ENCODE data around the gene RAP1A.

The RAP1A gene

DNA sequence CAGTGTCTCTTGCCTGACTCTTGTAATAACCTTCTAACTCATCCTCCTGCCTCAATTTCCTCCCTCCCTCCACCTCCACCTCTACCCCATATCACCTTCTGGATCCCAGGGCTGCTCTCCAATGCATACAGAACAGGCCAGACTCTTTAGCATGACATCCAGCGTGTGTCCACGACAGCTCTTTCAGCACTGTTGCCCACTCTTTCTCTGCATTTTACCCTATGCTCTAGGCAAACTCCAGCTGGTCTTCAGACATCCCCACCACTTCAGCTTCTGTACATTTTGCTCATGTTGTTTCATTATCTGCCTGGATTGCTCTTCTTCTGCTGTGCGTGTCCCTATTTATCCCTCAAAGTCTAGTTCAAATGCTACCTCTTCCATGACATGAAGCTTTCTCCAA, 114.8 kb downstream of the RAP1A start:
- CTCF ChIA-PET = interaction anchor here (1.0 kb wide), 1 partner anchor 13 kb away, joined by 3 read pairs; no protein-coding TSS in a partner anchor
- no peak for DNase-seq (ENCODE audit: extremely low spot score)
- TF ChIP-seq SUZ12 (IDR thresholded peaks at IDR 0.05) (no peak), FOXK2 (IDR thresholded peaks at IDR 0.05) (no peak), LEF1 (IDR thresholded peaks at IDR 0.05; ENCODE audit: borderline replicate concordance) (no peak), ARNT (IDR thresholded peaks at IDR 0.05) (no peak), HDGF (IDR thresholded peaks at IDR 0.05; ENCODE audit: borderline replicate concordance) (no peak), L3MBTL2 (conservative IDR thresholded peaks at IDR 0.05) (no peak), ELF4 (IDR thresholded peaks at IDR 0.05) (no peak)
- TF ChIP-seq, protein P1, sequence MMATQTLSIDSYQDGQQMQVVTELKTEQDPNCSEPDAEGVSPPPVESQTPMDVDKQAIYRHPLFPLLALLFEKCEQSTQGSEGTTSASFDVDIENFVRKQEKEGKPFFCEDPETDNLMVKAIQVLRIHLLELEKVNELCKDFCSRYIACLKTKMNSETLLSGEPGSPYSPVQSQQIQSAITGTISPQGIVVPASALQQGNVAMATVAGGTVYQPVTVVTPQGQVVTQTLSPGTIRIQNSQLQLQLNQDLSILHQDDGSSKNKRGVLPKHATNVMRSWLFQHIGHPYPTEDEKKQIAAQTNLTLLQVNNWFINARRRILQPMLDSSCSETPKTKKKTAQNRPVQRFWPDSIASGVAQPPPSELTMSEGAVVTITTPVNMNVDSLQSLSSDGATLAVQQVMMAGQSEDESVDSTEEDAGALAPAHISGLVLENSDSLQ (IDR thresholded peaks at IDR 0.05) = no peak
- POLR2A ChIA-PET = interaction anchor here (0.9 kb wide), 1 partner anchor 34 kb away, joined by 3 read pairs; no protein-coding TSS in a partner anchor

DNA sequence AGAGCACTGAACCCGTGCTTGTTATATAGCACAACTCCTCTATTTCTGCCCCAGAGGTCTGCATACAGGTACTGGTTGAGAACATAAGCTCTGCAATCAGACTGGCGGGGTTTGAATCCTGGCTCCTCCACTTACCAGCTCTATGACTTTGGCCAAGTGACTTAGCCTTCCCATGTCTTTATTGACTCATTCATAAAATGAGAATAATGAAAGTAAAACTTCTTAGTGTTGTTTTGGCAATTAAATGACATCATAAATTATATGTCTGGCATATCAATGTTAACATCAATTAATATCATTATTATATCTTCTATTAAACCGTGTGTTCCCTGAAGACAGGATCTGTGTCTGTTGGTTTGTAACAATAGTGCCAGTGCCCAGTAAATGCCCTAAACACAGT, 115.3 kb downstream of the RAP1A start:
- ChIA-PET CTCF (interaction anchor here (1.0 kb wide), 1 partner anchor 12 kb away, joined by 3 read pairs; no protein-coding TSS in a partner anchor), POLR2A (interaction anchor here (0.9 kb wide), 1 partner anchor 33 kb away, joined by 3 read pairs; no protein-coding TSS in a partner anchor)
- DNase-seq (ENCODE audit: extremely low spot score) = no peak
- no peak for TF ChIP-seq HDGF (IDR thresholded peaks at IDR 0.05; ENCODE audit: borderline replicate concordance)
- no peak for TF ChIP-seq CTBP1 (IDR thresholded peaks at IDR 0.05; ENCODE audit: borderline replicate concordance)
- TF ChIP-seq, protein P1 (IDR thresholded peaks at IDR 0.05) = 0 out of 2 replicates have a peak, but pooled peaks have one; percentile 25
- no peak for TF ChIP-seq SUZ12 (IDR thresholded peaks at IDR 0.05)

DNA sequence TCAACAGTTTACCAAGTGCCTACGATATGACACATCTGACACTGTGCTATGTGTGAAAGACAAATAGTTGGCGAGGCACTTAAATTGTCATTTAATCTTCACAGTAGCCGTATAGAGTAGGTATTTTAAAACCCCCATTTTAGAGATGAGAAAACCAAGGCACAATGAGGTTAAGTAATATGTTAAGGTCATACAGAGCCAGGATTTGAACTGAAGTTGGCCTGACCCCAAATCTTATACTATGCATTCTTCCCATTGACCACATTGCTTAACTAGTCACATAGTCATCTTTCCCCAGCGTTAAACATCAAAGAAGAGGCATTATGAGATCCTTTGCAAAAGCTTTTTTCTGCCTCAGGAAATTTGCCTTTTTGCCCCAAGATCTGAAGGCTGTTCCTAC, 115.7 kb downstream of the RAP1A start:
- ChIA-PET POLR2A (interaction anchor here (0.9 to 2.1 kb wide), 2 partner anchors 20 to 33 kb away, joined by 3 to 7 read pairs; partner anchors contain the start of gene DDX20), CTCF (interaction anchor here (1.9 kb wide), 1 partner anchor 12 kb away, joined by 8 read pairs; no protein-coding TSS in a partner anchor)
- no peak for DNase-seq (ENCODE audit: extremely low spot score)
- TF ChIP-seq NFRKB (IDR thresholded peaks at IDR 0.05) = no peak
- TF ChIP-seq, protein P1 (IDR thresholded peaks at IDR 0.05) = no peak
- TF ChIP-seq FOXK2 (IDR thresholded peaks at IDR 0.05) = no peak
- no peak for TF ChIP-seq CTBP1 (IDR thresholded peaks at IDR 0.05; ENCODE audit: borderline replicate concordance)
- TF ChIP-seq FOXA1 (IDR thresholded peaks at IDR 0.05) = no peak
- TF ChIP-seq ARNT (IDR thresholded peaks at IDR 0.05) = no peak
- TF ChIP-seq SUZ12 (IDR thresholded peaks at IDR 0.05) = no peak
- TF ChIP-seq LEF1 (IDR thresholded peaks at IDR 0.05; ENCODE audit: borderline replicate concordance) = no peak
- TF ChIP-seq BHLHE40 (IDR thresholded peaks at IDR 0.05; ENCODE audit: borderline replicate concordance) = no peak
- no peak for TF ChIP-seq ELF4 (IDR thresholded peaks at IDR 0.05)
- TF ChIP-seq ZNF384 (IDR thresholded peaks at IDR 0.05) = no peak
- TF ChIP-seq FOXM1 (IDR thresholded peaks at IDR 0.05; ENCODE audit: borderline replicate concordance) = no peak
- TF ChIP-seq L3MBTL2 (conservative IDR thresholded peaks at IDR 0.05) = no peak
- TF ChIP-seq HDGF (IDR thresholded peaks at IDR 0.05; ENCODE audit: borderline replicate concordance) = no peak
- TF ChIP-seq TARDBP (IDR thresholded peaks at IDR 0.05) = no peak
- no peak for TF ChIP-seq SP1 (IDR thresholded peaks at IDR 0.05)

GRCh38 chr1:111735858-111736544, 116.4 kb downstream of the RAP1A start:
- ChIA-PET POLR2A (interaction anchor here (0.6 to 2.1 kb wide), 4 partner anchors 8 to 367 kb away, joined by 3 to 7 read pairs (median 3); partner anchors contain the start of gene DDX20), CTCF (interaction anchor here (0.6 to 1.9 kb wide), 5 partner anchors 12 to 1208 kb away, joined by 3 to 8 read pairs (median 3); no protein-coding TSS in a partner anchor)
- TF ChIP-seq NFRKB (IDR thresholded peaks at IDR 0.05) (no peak), SUZ12 (IDR thresholded peaks at IDR 0.05) (no peak), FOXA1 (IDR thresholded peaks at IDR 0.05) (no peak), ARNT (IDR thresholded peaks at IDR 0.05) (no peak), ZNF384 (IDR thresholded peaks at IDR 0.05) (no peak), ELF4 (IDR thresholded peaks at IDR 0.05) (no peak), BHLHE40 (IDR thresholded peaks at IDR 0.05; ENCODE audit: borderline replicate concordance) (no peak), FOXM1 (IDR thresholded peaks at IDR 0.05; ENCODE audit: borderline replicate concordance) (no peak), TARDBP (IDR thresholded peaks at IDR 0.05) (no peak)
- DNase-seq (ENCODE audit: extremely low spot score) = no peak

DNA sequence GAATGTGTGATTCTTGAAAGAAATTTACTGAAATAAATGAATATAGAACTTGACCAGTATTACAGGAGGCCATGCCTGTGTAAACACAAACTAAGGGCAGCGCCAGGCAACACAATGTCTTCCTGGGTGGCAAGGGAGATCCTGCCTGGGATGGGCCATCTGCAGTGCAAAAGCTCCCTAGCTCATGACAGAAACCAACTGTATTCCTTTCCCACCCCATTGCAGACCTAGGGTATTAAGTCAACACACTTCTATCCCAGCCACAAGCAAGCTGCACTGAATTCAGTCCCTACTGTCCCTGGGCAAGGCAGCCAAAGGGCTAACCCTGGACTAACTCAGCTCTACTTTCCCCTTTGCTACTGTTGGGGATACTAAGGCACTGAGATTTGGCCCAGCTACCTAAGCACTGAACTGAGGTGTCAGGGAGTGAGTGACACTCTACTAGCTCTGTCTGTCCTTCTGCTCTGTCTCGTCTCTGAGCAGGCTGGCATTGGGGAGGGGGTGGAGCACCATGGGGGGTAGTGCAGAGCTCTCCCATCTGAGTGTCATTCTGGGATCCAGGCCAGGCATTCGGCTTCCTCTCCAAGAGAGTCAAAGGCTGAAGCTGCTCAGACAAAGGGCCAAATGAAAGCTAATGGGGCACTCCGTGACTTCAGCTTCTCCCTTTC, 117.1 kb downstream of the RAP1A start:
- no peak for DNase-seq (ENCODE audit: extremely low spot score)
- ChIA-PET CTCF (interaction anchor here (0.6 to 1.9 kb wide), 8 partner anchors 11 to 1208 kb away, joined by 3 to 8 read pairs (median 3); no protein-coding TSS in a partner anchor), POLR2A (interaction anchor here (0.6 to 2.1 kb wide), 4 partner anchors 9 to 368 kb away, joined by 3 to 7 read pairs (median 3); partner anchors contain the start of gene DDX20)
- TF ChIP-seq BHLHE40 (IDR thresholded peaks at IDR 0.05; ENCODE audit: borderline replicate concordance) (no peak), SUZ12 (IDR thresholded peaks at IDR 0.05) (no peak), ARNT (IDR thresholded peaks at IDR 0.05) (no peak), FOXM1 (IDR thresholded peaks at IDR 0.05; ENCODE audit: borderline replicate concordance) (no peak), L3MBTL2 (conservative IDR thresholded peaks at IDR 0.05) (no peak), ELF4 (IDR thresholded peaks at IDR 0.05) (no peak), TARDBP (IDR thresholded peaks at IDR 0.05) (no peak), SP1 (IDR thresholded peaks at IDR 0.05) (no peak), LEF1 (IDR thresholded peaks at IDR 0.05; ENCODE audit: borderline replicate concordance) (no peak), ZNF384 (IDR thresholded peaks at IDR 0.05) (no peak), FOXA1 (IDR thresholded peaks at IDR 0.05) (no peak), HDGF (IDR thresholded peaks at IDR 0.05; ENCODE audit: borderline replicate concordance) (no peak), NFRKB (IDR thresholded peaks at IDR 0.05) (no peak), FOXK2 (IDR thresholded peaks at IDR 0.05) (no peak), CTBP1 (IDR thresholded peaks at IDR 0.05; ENCODE audit: borderline replicate concordance) (no peak)
- TF ChIP-seq, protein P1 (IDR thresholded peaks at IDR 0.05) = no peak

All from HEK293T (cell line).